Colonic mucosa (tissue), 4 donors: Measurements from ENCODE around the gene ADAMTS3. TPM values are rescaled to one million over a fixed set of nuclear protein-coding genes. Genes with fewer than 3 reads are reported as not detected.

ENCODE experiments used
- DNase-seq: peaks from one replicate; pipeline ENCODE4 v3.0.0-alpha.2; 2020
- H3K27ac ChIP-seq: fragments of 200-600 bp; one replicate; pipeline ENCODE4 v1.8.0; 2021
- H3K27me3 ChIP-seq: fragments of 200-600 bp; one replicate; pipeline ENCODE4 v1.8.0; 2021
- H3K36me3 ChIP-seq: fragments of 200-600 bp; one replicate; pipeline ENCODE4 v1.8.0; 2021
- H3K4me1 ChIP-seq: fragments of 200-600 bp; one replicate; pipeline ENCODE4 v1.8.0; 2021; ENCODE audit warnings: mild to moderate bottlenecking
- H3K4me3 ChIP-seq: fragments of 200-600 bp; one replicate; pipeline ENCODE4 v1.8.0; 2021
- H3K9ac ChIP-seq, 2 donors: one replicate each; pipeline ENCODE4 v1.7.0; 2013; ENCODE audit warnings: control low read depth in 2 of 2, low read depth in 2 of 2, low read length in 2 of 2
- H3K9me3 ChIP-seq: fragments of 200-600 bp; one replicate; pipeline ENCODE4 v1.8.0; 2021
- intact Hi-C: fragments of 100-400 bp; cut with DNase I; formaldehyde crosslinking; loops from one replicate; pipeline ENCODE4 v1.14.1; 2022
- total RNA-seq, 2 donors: library from RNA; stranded (reverse); fragmentation: NEBNext Ultra II Directional in 1 of 2; extraction: Animal tissue kit (Norgen Biotek cat#: 25700) in 1 of 2; gene quantifications; one replicate each; pipeline ENCODE4 v1.2.1, GENCODE V29; 2021
- TF ChIP-seq, protein P1 (sequence below): fragments of 200-600 bp; IDR thresholded peaks from one replicate; pipeline ENCODE4 v1.8.0; 2022; ENCODE audit warnings: antibody characterized with exemption, mild to moderate bottlenecking
- donor health status: healthy.
- donor health status: DM: no; HTN: no; CAD: no.
- donor health status: DM: no; HTN: no; CAD: no.

ADAMTS3 gene
- total RNA-seq, 2 donors from 2014 or later = 0.15 to 0.29 TPM

GRCh38 chr4:72286910-72287309 lies 282.1 kb downstream of the ADAMTS3 start:
- H3K4me1 ChIP-seq = no peaks in the 10 kb centered on the region
- H3K27me3 ChIP-seq = no peaks in the 10 kb centered on the region
- H3K9ac ChIP-seq = no peak overlapping the region
- H3K4me3 ChIP-seq = no peak overlapping the region
- H3K36me3 ChIP-seq = no peaks in the 10 kb centered on the region
- intact Hi-C loops = loop anchor here (10.0 kb wide), 1 partner anchor 552 kb away; no protein-coding TSS in a partner anchor
- no peaks in the 10 kb centered on the region for H3K9me3 ChIP-seq
- no peak for DNase-seq
- TF ChIP-seq, protein P1, sequence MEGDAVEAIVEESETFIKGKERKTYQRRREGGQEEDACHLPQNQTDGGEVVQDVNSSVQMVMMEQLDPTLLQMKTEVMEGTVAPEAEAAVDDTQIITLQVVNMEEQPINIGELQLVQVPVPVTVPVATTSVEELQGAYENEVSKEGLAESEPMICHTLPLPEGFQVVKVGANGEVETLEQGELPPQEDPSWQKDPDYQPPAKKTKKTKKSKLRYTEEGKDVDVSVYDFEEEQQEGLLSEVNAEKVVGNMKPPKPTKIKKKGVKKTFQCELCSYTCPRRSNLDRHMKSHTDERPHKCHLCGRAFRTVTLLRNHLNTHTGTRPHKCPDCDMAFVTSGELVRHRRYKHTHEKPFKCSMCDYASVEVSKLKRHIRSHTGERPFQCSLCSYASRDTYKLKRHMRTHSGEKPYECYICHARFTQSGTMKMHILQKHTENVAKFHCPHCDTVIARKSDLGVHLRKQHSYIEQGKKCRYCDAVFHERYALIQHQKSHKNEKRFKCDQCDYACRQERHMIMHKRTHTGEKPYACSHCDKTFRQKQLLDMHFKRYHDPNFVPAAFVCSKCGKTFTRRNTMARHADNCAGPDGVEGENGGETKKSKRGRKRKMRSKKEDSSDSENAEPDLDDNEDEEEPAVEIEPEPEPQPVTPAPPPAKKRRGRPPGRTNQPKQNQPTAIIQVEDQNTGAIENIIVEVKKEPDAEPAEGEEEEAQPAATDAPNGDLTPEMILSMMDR = no peak
- H3K27ac ChIP-seq = no peak overlapping the region

DNA sequence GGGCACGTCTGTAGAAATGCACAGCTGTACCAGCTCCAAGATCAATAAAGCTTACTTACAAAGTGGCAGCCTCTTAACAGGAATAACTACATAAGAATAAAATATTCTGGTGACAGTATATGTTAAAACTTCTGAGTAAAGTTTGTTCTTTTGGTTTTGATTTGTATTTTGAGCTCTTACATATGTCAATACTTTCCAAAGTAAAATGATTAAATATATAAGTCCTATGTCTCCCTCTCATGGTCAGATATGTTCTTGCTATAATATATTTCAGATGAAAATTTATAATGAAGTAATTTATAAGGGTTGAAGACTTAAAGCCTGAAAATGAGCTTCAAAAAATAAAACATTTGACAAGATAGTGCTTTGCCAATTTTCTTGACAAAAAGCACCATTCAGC lies 282.8 kb downstream of the ADAMTS3 start:
- TF ChIP-seq, protein P1 = no peak
- H3K4me1 ChIP-seq = no peaks in the 10 kb centered on the region

GRCh38 chr4:72283357-72283756 lies 285.7 kb downstream of the ADAMTS3 start:
- H3K9me3 ChIP-seq = no peaks in the 10 kb centered on the region
- H3K36me3 ChIP-seq = no peaks in the 10 kb centered on the region
- H3K27ac ChIP-seq = no peak overlapping the region
- intact Hi-C loops = loop anchor here (10.0 kb wide), 1 partner anchor 549 kb away; no protein-coding TSS in a partner anchor
- DNase-seq = no peak
- H3K9ac ChIP-seq = no peak overlapping the region
- H3K4me1 ChIP-seq = no peaks in the 10 kb centered on the region
- no peaks in the 10 kb centered on the region for H3K27me3 ChIP-seq
- TF ChIP-seq, protein P1 = no peak
- H3K4me3 ChIP-seq = no peak overlapping the region

More for the DNA sequence above, 282.8 kb downstream of the ADAMTS3 start:
- Histone ChIP-seq H3K4me3 (no peak overlapping the region), H3K9me3 (no peaks in the 10 kb centered on the region), H3K27ac (no peak overlapping the region), H3K36me3 (no peaks in the 10 kb centered on the region), H3K9ac (no peak overlapping the region), H3K27me3 (no peaks in the 10 kb centered on the region)
- no peak for DNase-seq
- intact Hi-C loops = loop anchor here (10.0 kb wide), 1 partner anchor 551 kb away; no protein-coding TSS in a partner anchor

GRCh38 chr4:72280252-72280651 lies 288.8 kb downstream of the ADAMTS3 start:
- TF ChIP-seq, protein P1 = no peak
- DNase-seq = no peak
- Histone ChIP-seq H3K9ac (no peak overlapping the region), H3K4me3 (no peak overlapping the region), H3K4me1 (no peaks in the 10 kb centered on the region), H3K27ac (no peak overlapping the region), H3K27me3 (no peaks in the 10 kb centered on the region), H3K36me3 (no peaks in the 10 kb centered on the region), H3K9me3 (no peaks in the 10 kb centered on the region)
- intact Hi-C loops = loop anchor here (10.0 kb wide), 1 partner anchor 545 kb away; no protein-coding TSS in a partner anchor

DNA sequence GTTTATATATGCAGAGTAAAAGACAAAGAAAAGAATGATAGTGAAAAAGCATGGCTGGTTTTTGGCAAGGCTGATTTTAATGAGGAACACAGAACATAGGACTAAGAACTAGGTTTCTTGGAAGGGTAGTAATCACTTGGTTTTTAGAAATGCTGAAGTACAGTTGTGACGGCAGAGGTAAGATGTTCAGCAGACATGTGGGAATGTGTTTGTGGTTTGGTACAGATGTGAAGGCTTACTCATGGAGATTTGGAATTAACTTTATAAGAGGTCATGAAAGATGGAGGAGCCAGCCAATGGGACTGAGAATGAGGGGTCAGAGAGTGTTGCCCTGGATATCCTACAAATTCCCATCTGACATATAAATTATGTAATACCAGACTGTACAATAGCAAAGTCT lies 293.6 kb downstream of the ADAMTS3 start:
- no peak overlapping the region for H3K9ac ChIP-seq
- no peak for DNase-seq
- intact Hi-C loops = no loop called here
- H3K36me3 ChIP-seq = no peaks in the 10 kb centered on the region
- H3K4me3 ChIP-seq = no peak overlapping the region
- no peak overlapping the region for H3K27ac ChIP-seq
- no peaks in the 10 kb centered on the region for H3K9me3 ChIP-seq
- TF ChIP-seq, protein P1 = no peak
- H3K4me1 ChIP-seq = no peaks in the 10 kb centered on the region
- no peaks in the 10 kb centered on the region for H3K27me3 ChIP-seq
